ENCODE results near the gene CGN.

Gene CGN

DNA sequence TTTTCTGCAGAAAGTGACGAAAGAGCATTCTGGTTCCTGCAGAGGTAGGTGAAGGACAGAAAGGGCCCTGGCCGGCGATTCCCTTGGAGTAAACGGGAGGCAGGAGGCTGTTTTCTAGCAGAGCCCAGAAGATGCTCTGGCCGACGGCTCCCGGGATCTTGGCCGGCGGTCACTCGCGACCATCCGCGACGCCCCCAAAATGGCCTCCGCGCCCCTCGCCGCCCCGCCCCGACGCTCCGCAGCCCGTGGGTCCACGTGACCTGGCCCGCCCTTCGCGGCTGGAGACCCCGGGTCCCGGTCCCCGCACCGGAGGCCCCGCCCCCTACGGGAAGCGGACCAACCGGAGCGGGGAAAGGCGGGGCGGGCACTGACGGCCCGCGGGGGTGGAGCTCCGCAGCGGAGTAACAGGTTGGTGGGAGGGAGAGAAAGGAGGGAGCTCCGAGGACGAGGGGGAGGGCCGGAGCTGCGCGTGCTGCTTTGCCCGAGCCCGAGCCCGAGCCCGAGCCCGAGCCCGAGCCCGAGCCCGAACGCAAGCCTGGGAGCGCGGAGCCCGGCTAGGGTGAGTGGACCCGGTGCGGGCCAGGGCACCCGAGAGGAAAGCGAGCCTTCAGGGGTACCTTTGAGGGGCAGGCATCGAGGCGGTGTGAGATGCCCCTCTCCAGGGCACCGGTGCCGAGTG is at the start of gene CGN:
CGN (plus strand) TSS at position 431 of the 679 bp plus-strand sequence. CDS start 7,133 bp downstream, outside the sequence.
- peak; percentile 29 for DNase-seq

DNA sequence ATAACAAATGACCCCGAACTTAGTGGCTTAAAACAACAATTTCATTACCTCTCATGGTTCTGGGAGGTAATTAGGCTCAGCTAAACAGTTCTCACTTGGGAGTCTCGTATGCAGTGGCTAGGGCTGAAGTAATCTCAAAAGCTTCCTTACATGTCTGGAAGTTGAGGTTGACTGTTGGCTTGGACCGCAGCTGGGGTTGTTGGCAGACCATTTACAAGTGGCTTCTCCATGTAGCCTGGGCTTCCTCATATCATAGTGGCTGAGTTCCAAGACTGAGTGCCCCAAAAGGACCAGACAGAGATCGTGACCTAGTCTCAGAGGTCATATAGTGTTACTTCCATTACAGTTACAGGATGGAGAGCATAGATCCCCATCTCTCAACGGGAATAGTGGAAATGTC is 49.5 kb upstream of the CGN start:
- peak; percentile 92 for DNase-seq

GRCh38 chr1:151465026-151465425 is 46.2 kb upstream of the CGN start:
- no peak for DNase-seq

GRCh38 chr1:151472856-151473731 is 38.1 kb upstream of the CGN start:
- DNase-seq: no peak

- no peak for DNase-seq
These were observed 36.4 kb upstream of the CGN start for GRCh38 chr1:151474745-151475144.

DNA sequence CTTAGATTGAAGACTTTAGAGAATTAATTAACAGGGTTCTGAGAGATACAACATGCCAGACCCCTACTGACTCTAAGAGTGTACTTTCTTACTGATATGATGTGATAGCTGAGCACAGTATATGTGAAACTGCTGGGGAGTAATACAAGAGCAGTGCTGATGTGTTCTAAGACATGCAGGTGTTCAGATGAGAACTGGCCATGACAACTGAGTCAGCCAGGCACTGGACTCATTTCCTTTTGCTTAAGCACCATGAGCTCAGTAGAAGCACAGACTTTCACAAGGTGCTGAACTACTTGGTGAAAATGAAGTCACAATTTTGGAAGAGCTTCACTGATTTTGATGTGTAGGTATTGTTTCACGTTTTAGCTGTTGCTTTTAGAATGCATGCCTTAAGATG is 36.0 kb upstream of the CGN start:
- DNase-seq: no peak

GRCh38 chr1:151476083-151476482 is 35.1 kb upstream of the CGN start:
- no peak for DNase-seq

DNA sequence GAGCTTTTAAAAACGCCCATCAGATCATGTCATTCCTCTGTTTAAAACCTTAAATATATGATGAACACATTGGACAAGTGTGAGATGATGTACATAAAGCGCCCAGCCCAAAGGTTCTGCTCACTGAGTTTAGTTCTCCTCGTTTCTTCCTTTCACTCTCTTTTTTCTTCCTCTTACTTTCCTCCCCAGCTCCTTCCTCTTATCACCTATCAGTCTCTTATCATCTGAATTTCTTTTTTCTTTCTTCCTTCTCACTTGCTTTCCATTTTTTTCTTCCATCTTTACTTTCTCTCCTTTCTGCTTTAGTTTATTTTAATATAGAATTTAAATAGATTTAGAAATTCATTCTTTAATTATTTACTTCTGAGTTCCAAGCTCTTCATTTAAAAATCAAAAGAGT is 34.1 kb upstream of the CGN start:
- no peak for DNase-seq

- DNase-seq: no peak
These were observed 32.9 kb upstream of the CGN start for GRCh38 chr1:151478140-151478812.

DNA sequence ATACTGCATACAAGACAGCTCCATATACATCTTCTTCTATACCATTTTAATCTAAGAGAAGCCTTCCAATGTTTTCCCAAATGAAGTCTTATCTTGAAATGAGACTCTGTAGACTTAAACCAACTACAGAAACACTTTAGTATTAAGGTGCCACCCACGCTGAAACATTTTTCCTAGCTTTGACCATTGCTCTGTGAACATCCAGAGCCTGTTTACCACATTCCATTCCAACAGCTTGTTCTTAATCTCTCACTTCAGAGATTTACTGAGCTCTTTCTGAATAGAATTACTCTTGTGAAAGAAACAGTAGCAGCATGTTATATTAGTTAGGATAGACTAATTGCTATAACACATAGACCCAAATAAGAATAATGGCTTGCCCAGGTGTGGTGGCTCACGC is 32.3 kb upstream of the CGN start:
- no peak for DNase-seq

DNA sequence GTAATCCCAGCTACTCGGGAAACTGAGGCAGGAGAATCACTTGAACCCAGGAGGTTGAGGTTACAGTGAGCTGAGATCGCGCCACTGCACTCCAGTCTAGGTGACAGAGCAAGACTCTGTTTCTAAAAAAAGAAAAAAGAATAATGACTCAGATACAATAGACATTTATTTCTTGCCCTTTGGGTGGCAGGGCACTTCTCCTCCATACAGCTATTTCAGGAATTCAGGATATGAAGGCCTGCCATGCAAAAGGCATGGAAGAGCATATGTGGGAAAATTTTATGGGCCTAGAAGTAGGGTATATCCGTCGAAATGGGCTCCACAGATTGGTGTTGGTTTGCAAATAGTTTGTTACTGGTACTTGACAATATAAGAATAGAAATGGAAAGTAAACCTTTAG is 31.7 kb upstream of the CGN start:
- no peak for DNase-seq

GRCh38 chr1:151482017-151482416 is 29.2 kb upstream of the CGN start:
- DNase-seq: no peak

GRCh38 chr1:151485685-151486255 is 25.4 kb upstream of the CGN start:
- DNase-seq: no peak

DNA sequence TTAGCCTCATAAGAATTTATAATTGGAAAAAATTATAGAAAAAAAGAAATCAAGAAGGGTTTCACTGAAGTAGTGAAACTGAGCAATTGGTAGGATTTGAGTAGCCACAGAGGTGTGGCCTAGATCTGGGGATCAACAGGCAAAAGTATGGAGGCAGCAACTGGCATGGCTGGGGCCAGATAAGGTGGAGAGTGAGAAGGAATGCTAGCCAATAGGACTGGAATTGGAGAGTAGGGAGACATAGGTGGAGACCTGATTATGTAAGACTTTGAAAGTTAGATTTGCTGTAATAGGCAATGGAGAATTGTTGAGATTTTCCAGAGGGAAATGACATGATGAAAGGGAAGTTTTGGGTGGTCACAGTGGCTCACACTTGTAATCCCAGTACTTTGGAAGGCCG is 24.6 kb upstream of the CGN start:
- DNase-seq: no peak

DNA sequence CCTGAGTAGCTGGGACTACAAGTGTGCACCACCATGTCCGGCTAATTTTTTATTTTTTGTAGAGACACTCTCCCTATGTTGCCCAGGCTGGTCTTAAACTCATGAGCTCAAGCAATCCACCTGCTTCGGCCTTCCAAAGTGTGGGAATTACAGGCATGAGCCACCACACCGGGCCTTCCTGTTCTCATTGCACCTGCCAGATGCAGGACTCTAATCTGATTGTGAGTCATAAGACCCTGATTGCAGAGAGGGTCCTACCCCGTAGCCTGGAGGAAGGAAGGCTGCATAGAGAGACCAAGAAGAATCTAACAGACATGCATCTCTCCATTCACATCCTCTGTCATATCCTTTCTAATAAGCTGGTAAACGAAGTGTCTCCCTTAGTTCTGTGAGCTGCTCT is 19.5 kb upstream of the CGN start:
- no peak for DNase-seq

GRCh38 chr1:151492120-151492519 is 19.1 kb upstream of the CGN start:
- no peak for DNase-seq

DNA sequence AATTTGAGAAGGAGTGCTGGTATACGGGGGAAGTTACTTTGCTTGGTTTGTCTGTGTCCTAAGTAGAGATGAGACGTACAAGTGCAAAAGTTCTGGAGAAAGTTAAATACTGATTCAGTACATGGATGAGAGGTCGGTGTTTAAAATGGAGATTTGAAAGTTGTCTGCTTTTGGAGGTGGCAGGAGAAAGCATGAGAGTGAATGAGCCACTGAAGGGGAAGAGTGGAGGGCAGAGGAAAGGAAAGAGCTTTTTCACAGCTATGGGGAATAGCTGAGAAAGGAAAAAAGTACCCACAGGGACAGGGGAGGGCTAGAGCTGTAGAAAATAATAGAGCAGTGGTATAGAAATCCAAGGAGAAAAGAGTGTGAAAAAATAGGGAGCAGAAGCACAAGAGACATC is 18.1 kb upstream of the CGN start:
- DNase-seq: no peak

GRCh38 chr1:151494741-151495281 is 16.4 kb upstream of the CGN start:
- DNase-seq: no peak

DNA sequence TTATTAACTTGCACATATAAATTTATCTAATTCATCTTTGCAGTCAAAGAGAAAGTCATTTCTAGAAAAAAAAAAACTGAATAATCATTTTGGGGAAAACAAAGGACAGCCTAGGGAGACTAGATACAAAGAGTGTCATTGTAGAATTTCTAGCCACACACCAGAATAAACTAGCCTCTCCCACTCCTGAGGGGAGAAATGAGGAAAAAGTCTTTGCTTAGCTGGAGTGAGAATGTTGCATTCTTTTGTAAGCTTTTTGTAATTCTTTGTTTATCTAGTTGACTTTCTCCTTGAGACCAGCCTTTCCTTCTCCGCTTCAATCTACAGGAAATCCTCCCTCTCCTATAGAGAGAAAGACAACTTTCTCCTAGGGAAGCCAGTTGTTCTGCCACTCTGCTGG is 15.9 kb upstream of the CGN start:
- no peak for DNase-seq

DNA sequence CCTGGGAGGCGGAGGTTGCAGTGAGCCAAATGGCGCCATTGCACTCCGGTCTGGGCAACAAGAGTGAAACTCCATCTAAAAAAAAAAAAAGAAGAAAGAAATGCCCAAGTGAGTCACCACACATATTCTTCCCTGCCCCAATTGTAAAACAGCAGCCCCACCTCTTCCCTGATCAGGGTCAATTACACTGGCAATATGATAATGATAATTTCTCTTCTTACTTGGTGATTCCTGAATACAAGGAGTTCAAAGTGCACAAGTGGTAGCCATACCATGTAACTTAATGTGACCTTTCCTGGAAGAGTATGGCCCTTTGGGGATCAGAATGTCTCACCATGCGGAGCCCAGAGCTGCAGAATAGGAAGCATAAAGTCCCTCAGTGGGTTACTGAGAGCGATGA is 11.8 kb upstream of the CGN start:
- DNase-seq: no peak

- DNase-seq: no peak
These were observed 11.3 kb upstream of the CGN start for GRCh38 chr1:151499930-151500329.

DNA sequence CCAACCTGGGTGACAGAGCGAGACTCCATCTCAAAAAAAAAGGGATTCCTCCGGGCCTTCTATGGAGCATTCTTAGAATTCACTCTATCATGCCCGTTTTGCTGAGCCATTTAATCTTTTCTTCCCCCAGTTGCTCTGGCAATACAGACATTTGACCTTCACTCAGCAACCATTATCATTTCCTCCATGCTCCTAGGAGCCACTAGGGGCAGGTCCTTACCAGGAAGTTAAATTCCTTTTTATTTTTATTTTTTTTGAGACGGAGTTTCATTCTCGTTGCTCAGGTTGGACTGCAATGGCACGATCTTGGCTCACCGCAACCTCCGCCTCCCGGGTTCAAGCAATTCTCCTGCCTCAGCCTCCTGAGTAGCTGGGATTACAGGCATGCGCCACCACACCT is 9.7 kb upstream of the CGN start:
- no peak for DNase-seq

DNA sequence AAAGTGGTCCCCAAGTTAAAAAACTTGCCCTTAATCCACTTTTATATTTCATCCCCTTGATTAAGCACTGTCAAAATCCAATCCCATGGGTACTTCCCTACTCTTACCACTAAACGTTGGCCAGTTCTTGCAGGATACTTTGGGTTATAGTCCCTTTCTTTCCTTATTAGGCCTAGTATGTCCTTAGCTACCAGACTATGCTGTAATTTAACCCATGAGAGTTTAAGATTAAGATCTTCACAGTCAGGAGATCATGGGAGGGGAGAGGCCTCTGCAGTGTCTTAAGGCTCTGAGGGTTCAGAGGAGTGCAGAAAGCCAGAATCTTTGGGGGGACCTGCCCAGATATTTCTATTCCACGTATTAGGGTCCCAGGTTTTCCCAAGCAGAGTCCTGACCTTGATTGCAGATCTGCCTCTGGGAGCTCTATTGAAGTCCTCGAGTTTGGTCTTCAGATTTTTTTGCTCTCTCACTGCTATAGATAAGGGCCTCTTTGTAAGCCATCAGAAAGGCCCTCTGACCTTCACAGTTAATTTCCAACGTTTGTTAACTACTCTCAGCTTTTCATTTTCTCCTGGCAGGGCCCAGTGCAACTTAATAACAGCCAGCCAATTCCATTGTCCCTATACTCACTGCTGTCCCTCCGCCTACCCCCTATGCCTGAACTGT is 9.0 kb upstream of the CGN start:
- no peak for DNase-seq

All from MV-4-11 (cell line).